Measurements from ENCODE around the gene SLC15A4.

SLC15A4 gene

GRCh38 chr12:128754275-128754674 lies 69.5 kb downstream of the SLC15A4 start:
- no peak for DNase-seq (ENCODE audit: low spot score)

GRCh38 chr12:128753438-128753837 lies 70.3 kb downstream of the SLC15A4 start:
- DNase-seq (ENCODE audit: low spot score), result no peak

GRCh38 chr12:128752386-128752785 lies 71.4 kb downstream of the SLC15A4 start:
- no peak for DNase-seq (ENCODE audit: low spot score)

- DNase-seq (ENCODE audit: low spot score), result no peak
Measured at GRCh38 chr12:128747441-128747840, 76.3 kb downstream of the SLC15A4 start.

- DNase-seq (ENCODE audit: low spot score), result peak; percentile 13
Measured at GRCh38 chr12:128745772-128746689, 77.7 kb downstream of the SLC15A4 start.

GRCh38 chr12:128743916-128744315 lies 79.8 kb downstream of the SLC15A4 start:
- no peak for DNase-seq (ENCODE audit: low spot score)

All from CD4-positive, alpha-beta T cell treated with Interleukin-15 for 4 hours (primary cell).